Sigmoid colon (tissue), 7 donors: ENCODE results near the gene CCNI. TPM values are rescaled to one million over a fixed set of nuclear protein-coding genes. Genes with fewer than 3 reads are reported as not detected.

ENCODE experiments used
- DNase-seq: peaks from one replicate; pipeline ENCODE4 v3.0.0-alpha.2; 2019
- H3K27ac ChIP-seq, 4 donors: fragments of 200-600 bp; sonication (generic); one replicate each; pipeline ENCODE4 v1.5.1; 2016 to 2019; ENCODE audit warnings: mild to moderate bottlenecking in 1 of 4
- H3K27me3 ChIP-seq, 3 donors: fragments of 200-600 bp; sonication (generic); one replicate each; pipeline ENCODE4 v1.5.1; 2019; ENCODE audit warnings: mild to moderate bottlenecking in 1 of 3
- H3K36me3 ChIP-seq, 4 donors: fragments of 200-600 bp; sonication (generic); one replicate each; pipeline ENCODE4 v1.5.1; 2016 to 2019
- H3K4me1 ChIP-seq, 4 donors: fragments of 200-600 bp; sonication (generic); one replicate each; pipeline ENCODE4 v1.5.1; 2017 to 2019
- H3K4me3 ChIP-seq, 4 donors: fragments of 200-600 bp; sonication (generic); one replicate each; pipeline ENCODE4 v1.5.1; 2017 to 2019; ENCODE audit warnings: mild to moderate bottlenecking in 2 of 4, moderate library complexity in 1 of 4
- H3K9me3 ChIP-seq, 4 donors: fragments of 200-600 bp in 3 of 4; sonication (generic) in 3 of 4; one replicate each; pipeline versions ENCODE4 v1.5.1 to v1.6.1; 2013 to 2019
- EP300 ChIP-seq, 4 donors: sonication (generic); formaldehyde crosslinking; IDR thresholded peaks; one replicate each; pipeline ENCODE4 v1.6.1; 2017; ENCODE audit warnings: antibody characterized with exemption in 4 of 4
- POLR2A ChIP-seq, 2 donors: fragments of 450-650 bp; IDR thresholded peaks; one replicate each; pipeline ENCODE4 v1.6.1; 2016; ENCODE audit warnings: antibody characterized with exemption in 2 of 2, mild to moderate bottlenecking in 2 of 2, moderate library complexity in 2 of 2
- POLR2AphosphoS5 ChIP-seq, 4 donors: sonication (generic); formaldehyde crosslinking; IDR thresholded peaks; one replicate each; pipeline ENCODE4 v1.6.1; 2017; ENCODE audit warnings: antibody characterized with exemption in 4 of 4
- WGBS, 2 donors: extraction: QIAGEN DNeasy Blood & Tissue Kit; methylation state at CpG; one replicate each; pipeline ENCODE4 v1.1.7; 2013; 5-methylcytosine and 5-hydroxymethylcytosine counted together
- intact Hi-C: fragments of 100-400 bp; cut with DNase I; formaldehyde crosslinking; loops from one replicate; pipeline ENCODE4 v1.15.1; 2023
- polyA plus RNA-seq, 3 donors: library from polyadenylated mRNA; stranded (reverse); fragments of 200-250 nt; gene quantifications; one replicate each; pipeline ENCODE4 v1.2.3, GENCODE V29; 2013
- total RNA-seq, 4 donors: library from RNA; depleted of rRNA; stranded (reverse); fragments of >200 nt; gene quantifications; one replicate each; pipeline ENCODE4 v1.1.0, GENCODE V29; 2016
- TF ChIP-seq, protein P1 (sequence below), 4 experiments: fragments of 450-650 bp in 3 of 4; fragments of 200-600 bp in 1 of 4; IDR thresholded peaks; one replicate each; pipeline ENCODE4 v1.5.1; 2016 to 2019; ENCODE audit warnings: antibody characterized with exemption in 4 of 4, mild to moderate bottlenecking in 3 of 4, moderate library complexity in 2 of 4
- donor health status: healthy with polysubstance abuse.
- donor health status: Bipolar disorder and iron deficiency.
- donor health status: healthy.

CCNI gene
- 100 to 1,000 TPM; 248 to 339 (median 288) TPM for total RNA-seq
- polyA plus RNA-seq, result 100 to 1,000 TPM; 118 to 218 (median 130) TPM

DNA sequence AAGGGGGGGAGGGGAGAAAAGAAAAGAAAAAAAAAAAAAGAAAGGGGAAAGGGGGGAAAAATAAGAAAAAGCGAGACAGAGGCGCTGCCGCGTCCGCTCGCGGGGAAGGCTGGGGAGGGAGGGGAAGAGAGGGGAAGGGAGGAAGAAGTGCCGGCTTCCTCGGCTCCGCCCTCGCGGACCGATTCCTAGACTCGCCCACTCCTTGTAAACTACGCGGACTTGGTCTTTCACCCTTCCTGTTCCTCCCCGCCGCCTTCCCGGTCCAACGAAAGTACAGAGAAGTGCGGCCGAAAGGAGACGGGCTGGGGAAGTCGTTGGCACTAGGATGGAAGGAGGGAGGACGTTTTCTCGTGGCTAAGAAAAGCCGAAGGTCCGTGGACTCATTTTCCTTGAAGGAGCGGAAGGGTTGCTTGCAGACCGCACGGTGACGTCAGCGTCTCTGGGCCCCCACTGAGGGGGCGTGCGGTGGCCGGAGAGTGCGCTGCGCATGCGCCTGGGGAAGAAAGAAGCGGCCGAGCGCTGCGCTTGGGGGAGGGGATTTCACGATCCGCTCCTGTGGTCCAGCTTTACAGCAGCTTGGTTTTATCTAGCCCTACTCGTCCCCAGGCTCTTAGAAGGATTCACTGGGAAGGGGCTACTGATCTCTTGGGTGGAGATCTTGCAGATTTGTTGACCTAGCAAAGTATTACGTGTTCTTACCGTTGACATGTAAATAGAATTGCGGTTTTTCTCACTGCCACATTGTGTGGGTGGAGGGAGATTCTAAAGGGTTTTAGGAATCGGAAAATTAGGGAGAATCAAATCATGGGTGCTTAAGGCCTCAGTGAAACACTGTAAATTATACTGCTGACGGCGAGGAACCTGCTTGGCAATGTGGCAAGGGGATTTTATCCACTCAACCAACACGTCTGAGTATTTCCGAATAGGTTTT is at the start of gene CCNI:
CCNI (minus strand) TSS at position 121 of the 931 bp plus-strand sequence. CDS start 9,627 bp downstream, outside the sequence.
- no peaks in the 10 kb centered on the region for H3K9me3 ChIP-seq
- TF ChIP-seq, protein P1, sequence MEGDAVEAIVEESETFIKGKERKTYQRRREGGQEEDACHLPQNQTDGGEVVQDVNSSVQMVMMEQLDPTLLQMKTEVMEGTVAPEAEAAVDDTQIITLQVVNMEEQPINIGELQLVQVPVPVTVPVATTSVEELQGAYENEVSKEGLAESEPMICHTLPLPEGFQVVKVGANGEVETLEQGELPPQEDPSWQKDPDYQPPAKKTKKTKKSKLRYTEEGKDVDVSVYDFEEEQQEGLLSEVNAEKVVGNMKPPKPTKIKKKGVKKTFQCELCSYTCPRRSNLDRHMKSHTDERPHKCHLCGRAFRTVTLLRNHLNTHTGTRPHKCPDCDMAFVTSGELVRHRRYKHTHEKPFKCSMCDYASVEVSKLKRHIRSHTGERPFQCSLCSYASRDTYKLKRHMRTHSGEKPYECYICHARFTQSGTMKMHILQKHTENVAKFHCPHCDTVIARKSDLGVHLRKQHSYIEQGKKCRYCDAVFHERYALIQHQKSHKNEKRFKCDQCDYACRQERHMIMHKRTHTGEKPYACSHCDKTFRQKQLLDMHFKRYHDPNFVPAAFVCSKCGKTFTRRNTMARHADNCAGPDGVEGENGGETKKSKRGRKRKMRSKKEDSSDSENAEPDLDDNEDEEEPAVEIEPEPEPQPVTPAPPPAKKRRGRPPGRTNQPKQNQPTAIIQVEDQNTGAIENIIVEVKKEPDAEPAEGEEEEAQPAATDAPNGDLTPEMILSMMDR (IDR thresholded peaks at IDR 0.05), result no peak
- TF ChIP-seq POLR2AphosphoS5 (IDR thresholded peaks at IDR 0.05), result peak; percentile 81 to 93 (median 88)
- TF ChIP-seq EP300 (IDR thresholded peaks at IDR 0.05), result peak in 3 of 4 donors; percentile 13 to 63 (median 30)
- TF ChIP-seq POLR2A (IDR thresholded peaks at IDR 0.05), result peak; percentile 56 to 74
- peak; percentile 99 for DNase-seq
- peaks cover 0 to 42% (median 32%) of the 10 kb centered on the region in 4 donors for H3K4me1 ChIP-seq
- 0 to 1% methylated on average over 54 of the region's 54 CpGs for WGBS, 2 donors
- peak within 1 kb of the TSS; percentile 89 to 99 (median 94) for H3K4me3 ChIP-seq
- peak within 1 kb of the TSS; percentile 98 to 100 (median 100) for H3K27ac ChIP-seq
- no peaks in the 10 kb centered on the region for H3K27me3 ChIP-seq
- H3K36me3 ChIP-seq, result no peaks in the 10 kb centered on the region
- intact Hi-C loops, result loop anchor here (1.0 to 10.0 kb wide), 4 partner anchors 81 to 1561 kb away; partner anchors contain the start of genes CCNG2, RCHY1, SCARB2 and SEPTIN11

- 62 to 84% methylated on average over 3 of the region's 3 CpGs for WGBS, 2 donors
- Histone ChIP-seq H3K36me3 (no peaks in the 10 kb centered on the region), H3K27ac (no peak overlapping the region)
Observed at GRCh38 chr4:77124576-77124975, 48.8 kb upstream of the CCNI start.

DNA sequence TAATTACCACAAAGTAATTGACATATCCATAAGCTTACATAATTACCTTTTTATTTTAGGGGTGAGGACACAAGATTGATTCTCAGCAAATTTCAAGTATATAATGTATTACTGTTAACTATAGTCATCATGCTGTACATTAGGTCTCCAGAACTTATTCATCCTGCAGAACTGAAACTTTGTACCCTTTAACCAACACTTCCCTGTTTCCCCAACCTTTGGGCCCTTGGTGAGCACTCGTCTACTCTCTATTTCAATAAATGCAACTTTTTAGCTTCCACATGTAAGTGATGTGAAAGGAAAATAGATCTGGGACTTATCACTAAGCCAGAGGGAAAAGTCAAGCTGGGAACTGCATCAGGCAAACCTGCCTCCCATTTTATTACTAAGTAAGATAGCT is 47.6 kb upstream of the CCNI start:
- no peak for TF ChIP-seq EP300 (IDR thresholded peaks at IDR 0.05)
- TF ChIP-seq, protein P1 (IDR thresholded peaks at IDR 0.05), result no peak
- no peak for TF ChIP-seq POLR2AphosphoS5 (IDR thresholded peaks at IDR 0.05)
- no peak for TF ChIP-seq POLR2A (IDR thresholded peaks at IDR 0.05)
- Histone ChIP-seq H3K4me1 (peaks cover 0 to 8% (median 0%) of the 10 kb centered on the region in 4 donors), H3K36me3 (no peaks in the 10 kb centered on the region), H3K4me3 (no peak overlapping the region), H3K27ac (no peak overlapping the region), H3K27me3 (no peaks in the 10 kb centered on the region), H3K9me3 (no peaks in the 10 kb centered on the region)
- intact Hi-C loops, result no loop called here
- WGBS, 2 donors, result 51 to 56% methylated on average over 1 of the region's 1 CpG
- no peak for DNase-seq

More at GRCh38 chr4:77124576-77124975, 48.8 kb upstream of the CCNI start:
- Histone ChIP-seq H3K4me3 (no peak overlapping the region), H3K27me3 (no peaks in the 10 kb centered on the region), H3K4me1 (peaks cover 0 to 8% (median 0%) of the 10 kb centered on the region in 4 donors), H3K9me3 (no peaks in the 10 kb centered on the region)
- TF ChIP-seq POLR2A (IDR thresholded peaks at IDR 0.05) (no peak), EP300 (IDR thresholded peaks at IDR 0.05) (no peak), POLR2AphosphoS5 (IDR thresholded peaks at IDR 0.05) (no peak)
- TF ChIP-seq, protein P1 (IDR thresholded peaks at IDR 0.05), result no peak
- intact Hi-C loops, result no loop called here
- no peak for DNase-seq

GRCh38 chr4:77122656-77123055 is 46.9 kb upstream of the CCNI start:
- Histone ChIP-seq H3K27me3 (no peaks in the 10 kb centered on the region), H3K4me3 (no peak overlapping the region), H3K4me1 (peaks cover 0 to 8% (median 0%) of the 10 kb centered on the region in 4 donors), H3K27ac (no peak overlapping the region), H3K9me3 (no peaks in the 10 kb centered on the region), H3K36me3 (no peaks in the 10 kb centered on the region)
- TF ChIP-seq, protein P1 (IDR thresholded peaks at IDR 0.05), result no peak
- no peak for TF ChIP-seq POLR2A (IDR thresholded peaks at IDR 0.05)
- TF ChIP-seq POLR2AphosphoS5 (IDR thresholded peaks at IDR 0.05), result no peak
- no peak for TF ChIP-seq EP300 (IDR thresholded peaks at IDR 0.05)
- no peak for DNase-seq
- intact Hi-C loops, result no loop called here
- WGBS, 2 donors, result 94 to 96% methylated on average over 4 of the region's 4 CpGs
